NCI-H1105 (cell line): ENCODE data around the gene IFNB1.

Experiments used
- DNase-seq: peaks from one replicate; lab custom pipeline; 2025; lab: John Stamatoyannopoulos, UW

The IFNB1 gene

GRCh38 chr9:21070171-21070571 lies 7.6 kb downstream of the IFNB1 start:
- DNase-seq: no peak

DNA sequence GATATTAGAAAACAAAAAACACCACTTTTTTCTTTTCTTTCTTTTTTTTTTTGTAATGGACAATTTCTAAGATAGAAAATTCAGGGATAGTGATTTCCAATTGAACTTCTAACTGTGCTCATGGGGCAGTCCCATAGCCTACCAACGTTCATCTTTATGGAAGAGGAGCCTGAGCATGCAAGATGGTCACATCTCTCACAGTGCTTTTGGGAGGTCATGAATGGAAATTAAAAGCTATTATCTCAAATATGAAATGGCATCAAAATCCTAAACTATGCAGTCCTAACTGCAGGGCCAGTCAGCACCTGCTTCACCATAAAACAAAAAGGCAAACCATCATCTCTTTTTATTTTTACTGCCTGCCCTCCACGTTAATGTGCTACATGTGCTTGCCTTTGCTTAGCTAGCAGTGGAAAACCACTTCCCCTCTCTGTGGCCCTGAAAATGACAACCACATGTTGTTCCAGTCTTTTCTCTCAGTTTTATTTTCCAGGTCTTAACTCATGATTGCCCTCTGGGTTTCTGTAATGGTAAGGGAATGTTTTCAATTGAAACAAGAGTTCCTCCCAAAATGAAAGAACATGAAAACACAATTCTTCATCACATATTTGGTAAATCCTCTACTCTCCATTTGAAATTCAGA lies 16.7 kb downstream of the IFNB1 start:
- no peak for DNase-seq

DNA sequence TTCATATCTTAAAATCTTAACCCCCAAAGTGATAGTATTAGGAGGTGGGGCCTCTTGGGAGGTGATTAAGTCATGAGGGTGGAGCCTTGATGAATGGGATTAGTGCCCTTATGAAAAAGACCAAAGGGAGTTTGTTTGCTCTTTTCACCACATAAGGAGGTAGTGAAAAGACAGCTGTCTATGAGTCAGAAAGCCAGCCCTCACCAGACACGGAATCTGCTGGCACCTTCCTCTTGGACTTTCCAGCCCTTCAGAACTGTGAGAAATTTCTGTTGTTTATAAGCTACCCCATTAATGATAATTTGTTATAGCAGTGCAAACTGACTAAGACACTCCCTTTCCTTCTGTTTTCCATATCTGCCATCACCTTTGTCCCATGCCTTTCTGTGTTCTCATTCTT lies 20.8 kb downstream of the IFNB1 start:
- no peak for DNase-seq

GRCh38 chr9:21053851-21054250 lies 23.9 kb downstream of the IFNB1 start:
- no peak for DNase-seq

- DNase-seq: no peak
These were observed 30.5 kb downstream of the IFNB1 start for GRCh38 chr9:21047281-21047691.

DNA sequence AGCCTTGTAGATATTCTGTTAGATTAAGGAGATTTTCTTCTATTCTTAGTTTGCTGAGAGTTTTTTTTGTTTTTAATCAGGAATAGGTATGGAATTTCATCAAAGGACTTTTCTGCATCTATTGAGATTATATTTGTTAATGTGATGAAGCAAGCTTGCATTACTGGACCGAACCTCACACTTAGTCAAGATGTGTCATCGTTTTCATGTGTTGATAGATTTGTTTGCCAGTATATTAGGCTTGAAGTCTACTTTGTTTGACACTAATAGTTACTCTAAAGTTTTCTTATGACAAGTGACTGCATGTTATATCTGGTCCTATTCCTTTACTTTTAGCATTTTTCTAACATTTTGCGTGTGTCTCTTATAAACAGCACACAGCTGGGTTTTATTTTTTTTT lies 33.9 kb downstream of the IFNB1 start:
- DNase-seq: no peak

GRCh38 chr9:21042466-21042865 lies 35.3 kb downstream of the IFNB1 start:
- DNase-seq: no peak

DNA sequence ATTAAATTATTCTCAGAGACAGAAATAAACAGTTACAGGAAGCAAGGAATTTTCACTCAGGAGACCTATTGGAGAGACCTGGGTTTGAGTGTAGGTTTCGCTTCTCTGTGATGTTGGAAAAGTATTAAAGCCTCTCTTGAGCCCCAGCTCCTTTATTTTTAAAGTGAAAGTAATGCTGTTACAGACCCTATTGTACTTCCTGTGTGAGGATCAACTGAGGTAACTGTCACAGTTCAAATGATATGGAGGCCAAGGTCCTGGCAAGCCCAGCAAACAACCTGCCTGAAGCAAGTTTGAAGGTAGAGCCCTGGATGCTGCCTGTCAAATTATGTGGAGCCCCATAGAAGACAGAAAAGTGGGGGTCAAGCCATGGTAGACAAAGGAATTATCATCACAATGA lies 38.4 kb downstream of the IFNB1 start:
- no peak for DNase-seq

DNA sequence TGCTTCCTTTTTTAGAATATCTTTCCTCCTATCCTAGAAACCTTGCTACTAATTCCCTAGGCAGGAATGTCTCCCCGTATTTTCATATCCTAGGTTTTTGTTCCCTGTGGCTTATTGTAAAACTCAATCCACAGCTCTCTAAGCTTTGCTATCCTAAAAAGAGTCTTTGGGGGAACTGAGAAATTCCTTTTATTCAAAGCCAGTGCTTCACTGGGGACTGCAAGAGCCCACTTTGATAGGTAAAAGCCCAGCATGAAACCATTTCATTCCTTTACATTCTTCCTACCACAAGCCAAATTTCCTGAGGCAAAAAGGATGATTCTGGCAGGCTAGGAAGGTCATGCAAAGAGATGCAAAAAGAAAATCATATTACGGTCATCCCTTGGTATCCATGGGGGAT lies 40.5 kb downstream of the IFNB1 start:
- no peak for DNase-seq

DNA sequence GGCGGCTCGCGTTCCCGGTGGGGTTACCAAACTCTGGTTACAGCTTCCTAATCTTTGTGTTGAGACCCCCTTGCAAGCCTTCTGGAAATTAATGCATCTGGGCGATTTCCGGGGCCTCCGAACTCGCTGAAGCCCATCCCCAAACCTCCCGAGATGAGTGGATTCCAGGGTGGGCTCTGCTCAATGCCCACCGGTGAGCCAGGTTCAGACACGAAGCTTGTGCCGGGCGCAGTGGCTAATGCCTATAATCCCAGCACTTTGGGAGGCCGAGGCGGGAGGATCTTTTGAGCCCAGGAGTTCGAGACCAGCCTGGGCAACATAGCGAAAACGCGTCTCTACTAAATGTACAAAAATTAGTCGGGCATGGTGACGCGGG lies 45.9 kb downstream of the IFNB1 start:
- DNase-seq: no peak

- no peak for DNase-seq
These were observed 46.5 kb downstream of the IFNB1 start, which contains the start of gene HACD4 for GRCh38 chr9:21031091-21031807. HACD4 (minus strand) TSS chr9:21031640; CDS start chr9:21031590, 50 bp downstream.

- no peak for DNase-seq
These were observed 47.2 kb downstream of the IFNB1 start for GRCh38 chr9:21030389-21031035.

GRCh38 chr9:21029661-21030060 lies 48.1 kb downstream of the IFNB1 start:
- DNase-seq: no peak

GRCh38 chr9:21028466-21028865 lies 49.3 kb downstream of the IFNB1 start:
- no peak for DNase-seq

DNA sequence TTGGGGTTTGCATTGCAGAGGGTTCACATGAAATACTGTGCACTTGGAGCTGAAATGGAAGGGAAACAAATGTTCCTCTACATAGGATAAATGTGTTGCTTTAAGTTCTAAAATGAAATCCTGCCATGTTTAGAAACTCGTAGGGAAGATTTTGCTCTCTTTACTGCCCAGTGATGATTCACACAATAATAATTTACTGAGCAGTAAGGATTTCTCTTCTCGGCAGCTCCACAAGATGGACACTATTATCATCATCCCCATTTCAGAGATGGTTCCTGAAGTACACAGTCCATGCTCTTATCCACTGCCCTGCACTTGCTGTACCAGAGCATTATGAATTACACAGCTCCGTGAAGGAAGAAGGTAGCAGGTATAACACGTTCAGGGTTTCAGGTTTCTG lies 50.4 kb downstream of the IFNB1 start:
- no peak for DNase-seq
